ENCODE results near the gene ABHD12.

DNA sequence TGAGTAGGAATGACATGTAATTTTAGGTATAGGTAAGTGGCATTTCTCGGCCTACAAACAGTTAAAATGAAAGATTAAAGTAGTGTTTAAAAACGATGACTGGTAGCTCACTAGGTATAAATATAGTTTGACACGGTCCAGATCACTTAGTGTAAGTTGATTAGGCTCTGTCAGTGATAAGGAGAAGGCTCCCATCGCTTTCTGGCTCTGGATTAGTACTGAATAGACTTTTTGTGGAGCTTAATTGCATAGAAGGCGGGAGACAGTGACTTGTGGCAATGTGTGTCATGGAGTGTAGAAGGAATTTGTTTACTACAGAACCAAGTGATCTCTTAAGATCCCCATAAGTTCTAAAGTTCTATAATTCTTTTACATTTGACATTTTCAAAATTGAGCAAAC lies 136.1 kb downstream of the ABHD12 start:
- TF ChIP-seq, protein P1, sequence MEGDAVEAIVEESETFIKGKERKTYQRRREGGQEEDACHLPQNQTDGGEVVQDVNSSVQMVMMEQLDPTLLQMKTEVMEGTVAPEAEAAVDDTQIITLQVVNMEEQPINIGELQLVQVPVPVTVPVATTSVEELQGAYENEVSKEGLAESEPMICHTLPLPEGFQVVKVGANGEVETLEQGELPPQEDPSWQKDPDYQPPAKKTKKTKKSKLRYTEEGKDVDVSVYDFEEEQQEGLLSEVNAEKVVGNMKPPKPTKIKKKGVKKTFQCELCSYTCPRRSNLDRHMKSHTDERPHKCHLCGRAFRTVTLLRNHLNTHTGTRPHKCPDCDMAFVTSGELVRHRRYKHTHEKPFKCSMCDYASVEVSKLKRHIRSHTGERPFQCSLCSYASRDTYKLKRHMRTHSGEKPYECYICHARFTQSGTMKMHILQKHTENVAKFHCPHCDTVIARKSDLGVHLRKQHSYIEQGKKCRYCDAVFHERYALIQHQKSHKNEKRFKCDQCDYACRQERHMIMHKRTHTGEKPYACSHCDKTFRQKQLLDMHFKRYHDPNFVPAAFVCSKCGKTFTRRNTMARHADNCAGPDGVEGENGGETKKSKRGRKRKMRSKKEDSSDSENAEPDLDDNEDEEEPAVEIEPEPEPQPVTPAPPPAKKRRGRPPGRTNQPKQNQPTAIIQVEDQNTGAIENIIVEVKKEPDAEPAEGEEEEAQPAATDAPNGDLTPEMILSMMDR (conservative IDR thresholded peaks at IDR 0.05 in 1 of 2, IDR thresholded peaks at IDR 0.05 in 1 of 2; ENCODE audit: extremely low read depth in 1 of 2, insufficient read depth in 1 of 2, low read depth in 1 of 2, low read length in 2 of 2) = no peak
- no peak for TF ChIP-seq EZH2 (IDR thresholded peaks at IDR 0.05; ENCODE audit: borderline replicate concordance, low read length)

Data from mammary epithelial cell (primary cell).